ENCODE data around the gene NFIB.

NFIB gene

GRCh38 chr9:14066831-14067230 lies 247.1 kb downstream of the NFIB start:
- DNase-seq (ENCODE audit: low spot score): no peak

GRCh38 chr9:14066032-14066431 lies 247.9 kb downstream of the NFIB start:
- DNase-seq (ENCODE audit: low spot score): no peak

DNA sequence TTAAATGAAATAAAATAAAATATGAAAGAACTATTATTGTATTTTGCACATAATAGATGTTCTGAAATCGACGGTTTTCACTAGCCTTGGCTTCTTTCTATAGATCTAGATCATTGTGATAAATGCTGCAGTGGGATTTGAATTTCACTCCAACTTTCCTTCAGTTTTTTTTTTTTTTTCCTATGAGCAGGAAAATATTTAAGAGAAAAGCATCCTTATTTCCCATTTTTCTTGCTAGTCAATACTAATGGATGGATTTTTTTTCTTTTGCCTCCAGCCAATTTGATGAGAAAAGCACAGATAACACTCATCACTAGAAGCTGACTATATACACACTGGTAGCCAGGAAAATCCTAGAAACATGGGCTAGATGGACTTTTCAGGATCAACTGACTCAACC lies 249.0 kb downstream of the NFIB start:
- DNase-seq (ENCODE audit: low spot score): no peak

GRCh38 chr9:14063756-14064155 lies 250.2 kb downstream of the NFIB start:
- no peak for DNase-seq (ENCODE audit: low spot score)

DNA sequence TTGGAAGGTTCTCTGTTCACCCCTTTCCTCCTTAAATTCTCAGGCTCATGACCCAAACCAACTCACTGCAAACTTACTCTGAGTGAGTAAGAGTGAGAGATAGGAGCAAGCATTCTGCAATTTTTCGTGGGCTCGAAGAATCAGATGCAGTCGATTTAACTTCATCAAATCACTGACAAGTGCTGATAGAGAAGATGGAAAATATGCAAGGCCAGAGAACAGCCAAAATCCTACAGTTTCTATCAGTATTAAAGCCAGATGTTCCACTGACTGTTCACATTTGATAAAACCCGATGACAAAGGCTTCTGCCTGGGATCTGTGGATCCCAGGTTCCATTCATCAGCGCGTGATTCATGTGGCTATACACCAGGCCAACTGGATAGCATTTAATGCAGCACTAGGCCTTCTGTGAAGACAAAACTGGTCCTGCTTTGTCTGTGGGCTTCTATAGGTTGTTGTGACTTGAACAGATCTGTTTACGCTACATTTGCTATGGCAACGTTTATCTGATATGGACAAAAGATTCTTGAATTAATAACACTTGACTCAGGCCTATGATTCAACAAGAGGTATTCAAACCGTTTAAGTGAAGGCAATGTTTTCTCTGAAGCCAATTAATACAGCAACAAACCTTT lies 251.2 kb downstream of the NFIB start:
- no peak for DNase-seq (ENCODE audit: low spot score)

GRCh38 chr9:14061936-14062585 lies 251.9 kb downstream of the NFIB start:
- no peak for DNase-seq (ENCODE audit: low spot score)

DNA sequence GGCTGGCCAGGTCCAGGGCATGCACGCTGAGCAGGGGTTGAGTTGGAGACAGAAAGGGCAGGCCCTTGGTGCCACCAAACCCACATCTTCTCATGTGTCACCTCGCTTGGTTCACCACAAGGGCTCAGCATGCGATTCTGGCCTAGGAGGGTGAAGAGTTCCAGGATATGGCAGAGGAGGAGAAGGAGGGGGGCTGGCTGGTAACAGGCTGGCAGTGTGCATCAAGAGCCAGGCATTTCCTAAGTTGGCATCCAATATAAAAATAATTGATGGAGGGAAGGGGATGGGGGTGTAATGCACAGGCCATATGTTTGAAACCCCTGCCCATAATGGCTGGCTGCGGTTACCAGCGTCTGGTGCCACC lies 255.6 kb downstream of the NFIB start:
- no peak for DNase-seq (ENCODE audit: low spot score)

DNA sequence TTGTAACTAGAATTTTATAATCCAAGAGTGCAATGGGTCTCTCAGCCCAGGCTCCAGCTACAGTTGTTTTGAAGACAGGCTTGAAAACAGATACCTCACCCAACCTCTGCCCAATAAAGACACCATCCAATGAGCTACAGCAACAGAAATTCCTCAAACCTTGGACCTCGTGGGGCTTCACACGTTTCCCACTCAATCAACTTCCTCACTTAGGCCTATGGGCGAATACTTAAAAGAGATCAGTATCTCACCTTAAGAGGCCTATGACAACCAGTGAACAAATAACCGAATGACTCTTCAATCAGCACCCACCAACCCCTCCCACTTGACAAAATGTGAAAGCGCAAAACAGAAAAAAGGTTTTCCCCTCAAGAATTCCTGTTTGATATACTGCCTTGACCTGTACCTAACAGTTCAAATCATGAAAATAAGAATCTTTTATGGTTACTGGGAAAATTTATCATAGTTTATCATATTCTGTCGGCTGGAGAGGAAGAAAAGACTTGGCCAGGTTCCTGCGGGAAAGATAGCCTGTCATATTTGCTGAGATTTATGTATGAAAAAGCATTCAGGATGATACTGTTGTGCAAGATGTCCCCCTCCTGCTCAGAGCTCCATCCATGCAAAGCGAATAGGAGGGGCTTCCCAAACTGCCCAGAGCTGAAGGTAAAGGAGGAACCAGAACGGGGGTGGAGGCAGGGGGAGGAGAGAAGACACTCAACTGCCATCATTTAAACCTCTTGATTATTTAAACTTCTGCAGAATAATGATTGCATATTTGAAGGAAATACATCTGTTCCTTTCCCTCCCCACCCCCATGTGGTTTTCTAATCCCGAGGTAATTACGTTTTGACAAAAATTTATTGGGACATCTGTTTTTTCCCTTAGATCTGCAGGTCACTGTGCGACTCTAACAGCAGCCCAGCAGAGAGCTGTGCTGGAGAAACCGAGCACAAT lies 256.3 kb downstream of the NFIB start:
- no peak for DNase-seq (ENCODE audit: low spot score)

- no peak for DNase-seq (ENCODE audit: low spot score)
These were observed 257.6 kb downstream of the NFIB start for GRCh38 chr9:14056316-14056861.

DNA sequence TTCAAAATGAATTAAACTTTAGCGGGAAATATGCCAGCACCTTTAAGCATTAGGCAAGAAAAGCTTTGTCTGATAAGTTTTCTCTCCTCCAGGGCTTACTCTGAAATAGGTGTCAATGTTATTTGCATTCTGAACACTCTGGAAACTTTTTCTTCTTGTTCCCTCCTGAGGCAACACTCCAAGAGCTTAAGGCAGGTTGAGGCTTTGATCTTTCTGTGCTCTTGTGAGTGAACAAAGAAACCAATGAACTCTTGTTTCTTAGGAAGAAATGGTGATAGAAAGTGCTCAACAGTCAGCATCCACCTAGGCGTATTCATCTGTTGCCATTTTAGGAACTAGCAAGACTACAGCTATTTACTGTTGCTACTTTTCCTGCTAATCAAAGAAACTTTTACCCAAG lies 259.8 kb downstream of the NFIB start:
- DNase-seq (ENCODE audit: low spot score): no peak

DNA sequence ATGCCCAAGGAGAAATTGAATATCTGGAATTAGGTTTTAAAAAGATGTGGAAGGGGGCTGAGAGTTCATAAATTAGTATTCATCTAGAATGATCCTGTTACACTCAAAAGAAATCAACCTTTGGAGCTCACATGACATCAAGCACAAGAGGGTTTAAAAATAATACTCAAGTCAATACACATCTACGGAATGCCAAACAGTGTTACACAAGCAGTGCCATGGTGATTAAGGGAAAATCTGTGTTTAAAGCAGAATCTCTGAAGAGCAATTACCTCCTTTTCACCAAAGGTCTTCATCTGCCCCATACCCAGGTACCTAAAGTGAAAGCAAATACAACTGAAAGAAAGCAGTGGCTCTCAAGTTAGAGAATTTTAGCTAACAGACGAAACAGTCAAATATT lies 261.6 kb downstream of the NFIB start:
- no peak for DNase-seq (ENCODE audit: low spot score)

DNA sequence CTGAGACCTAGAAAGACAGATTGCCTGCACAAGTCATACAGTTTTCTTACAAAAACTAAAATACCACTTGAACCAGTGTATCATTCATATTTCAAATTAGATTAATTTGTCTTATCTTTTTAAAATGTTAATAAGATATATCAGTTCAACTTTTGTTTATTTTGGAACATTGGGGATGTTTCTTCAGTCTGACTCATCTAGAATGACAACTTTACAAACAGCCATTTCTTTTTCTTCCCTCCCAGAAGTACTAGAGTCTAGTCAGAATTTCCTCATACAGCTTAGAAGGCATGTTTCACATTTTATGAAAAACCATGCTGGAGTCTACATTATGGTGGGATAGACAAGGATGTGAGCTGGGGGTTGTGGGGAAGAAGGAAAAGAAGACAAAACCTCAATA lies 262.5 kb downstream of the NFIB start:
- no peak for DNase-seq (ENCODE audit: low spot score)

GRCh38 chr9:14043483-14043882 lies 270.5 kb downstream of the NFIB start:
- no peak for DNase-seq (ENCODE audit: low spot score)

GRCh38 chr9:14037331-14037730 lies 276.6 kb downstream of the NFIB start:
- no peak for DNase-seq (ENCODE audit: low spot score)

GRCh38 chr9:14033067-14033466 lies 280.9 kb downstream of the NFIB start:
- no peak for DNase-seq (ENCODE audit: low spot score)

Measured in NAMALWA (cell line).